H9 (cell line): ENCODE data around the gene DCAF11. TPM values are rescaled to one million over a fixed set of nuclear protein-coding genes. Genes with fewer than 3 reads are reported as not detected.

Experiments used
- DNase-seq: peaks from one replicate; pipeline ENCODE4 v3.0.0-alpha.2; 2017
- H2AFZ ChIP-seq: one replicate; pipeline ENCODE4 v1.6.1; 2013; ENCODE audit warnings: mild to moderate bottlenecking, low read length, control low read depth, moderate library complexity
- H2AK5ac ChIP-seq: 2 replicates; pipeline ENCODE4 v1.6.1; 2013; ENCODE audit warnings: low read length, control low read depth, mixed read lengths; ENCODE audit not compliant: insufficient read length
- H2BK120ac ChIP-seq: one replicate; pipeline ENCODE4 v1.6.1; 2013; ENCODE audit warnings: low read depth, mild to moderate bottlenecking, low read length, control low read depth, inconsistent platforms; ENCODE audit not compliant: poor library complexity, severe bottlenecking
- H2BK12ac ChIP-seq: 2 replicates; pipeline ENCODE4 v1.6.1; 2013; ENCODE audit warnings: low read length, control low read depth, mixed read lengths, low read depth; ENCODE audit not compliant: insufficient read length
- H2BK15ac ChIP-seq: 2 replicates; pipeline ENCODE4 v1.6.1; 2013; ENCODE audit warnings: low read depth, low read length, control low read depth
- H2BK20ac ChIP-seq: one replicate; pipeline ENCODE4 v1.6.1; 2013; ENCODE audit warnings: low read depth, mild to moderate bottlenecking, low read length, control low read depth, inconsistent platforms; ENCODE audit not compliant: poor library complexity, severe bottlenecking
- H2BK5ac ChIP-seq: 2 replicates; pipeline ENCODE4 v1.6.1; 2013; ENCODE audit warnings: low read length, control low read depth, mixed read lengths; ENCODE audit not compliant: insufficient read length
- H3K14ac ChIP-seq: 2 replicates; pipeline ENCODE4 v1.6.1; 2013; ENCODE audit warnings: low read length, control low read depth; ENCODE audit not compliant: insufficient read depth
- H3K18ac ChIP-seq: 2 replicates; pipeline ENCODE4 v1.6.1; 2013; ENCODE audit warnings: low read depth, mild to moderate bottlenecking, mixed read lengths, low read length, control low read depth; ENCODE audit not compliant: insufficient read length
- H3K23ac ChIP-seq: 2 replicates; pipeline ENCODE4 v1.6.1; 2013; ENCODE audit warnings: low read length, control low read depth, mixed read lengths, low read depth; ENCODE audit not compliant: insufficient read length
- H3K23me2 ChIP-seq: 2 replicates; pipeline ENCODE4 v1.6.1; 2013; ENCODE audit warnings: low read depth, mild to moderate bottlenecking, mixed read lengths, low read length, control low read depth; ENCODE audit not compliant: insufficient read length, poor library complexity, severe bottlenecking
- H3K27ac ChIP-seq: 2 replicates; pipeline ENCODE4 v1.5.1; 2013; ENCODE audit warnings: low read length, control low read depth, mixed read lengths, low read depth; ENCODE audit not compliant: insufficient read length
- H3K27me3 ChIP-seq: 2 replicates; pipeline ENCODE4 v1.6.1; 2013; ENCODE audit warnings: low read length, control low read depth, inconsistent platforms; ENCODE audit not compliant: insufficient read depth
- H3K4ac ChIP-seq: 2 replicates; pipeline ENCODE4 v1.6.1; 2013; ENCODE audit warnings: low read depth, mild to moderate bottlenecking, control low read depth, inconsistent platforms, low read length, moderate library complexity
- H3K4me1 ChIP-seq: 2 replicates; pipeline ENCODE4 v1.6.1; 2013; ENCODE audit warnings: low read length, control low read depth, inconsistent platforms; ENCODE audit not compliant: insufficient read depth
- H3K4me2 ChIP-seq: 2 replicates; pipeline ENCODE4 v1.6.1; 2013; ENCODE audit warnings: low read length, control low read depth, mixed read lengths; ENCODE audit not compliant: insufficient read length, insufficient read depth
- H3K56ac ChIP-seq: 2 replicates; pipeline ENCODE4 v1.6.1; 2013; ENCODE audit warnings: low read depth, mild to moderate bottlenecking, mixed read lengths, low read length, control low read depth; ENCODE audit not compliant: insufficient read length
- H3K79me1 ChIP-seq: 2 replicates; pipeline ENCODE4 v1.6.1; 2013; ENCODE audit warnings: low read depth, mild to moderate bottlenecking, moderate library complexity, low read length, control low read depth, inconsistent platforms; ENCODE audit not compliant: insufficient read depth, poor library complexity, severe bottlenecking
- H3K79me2 ChIP-seq: 2 replicates; pipeline ENCODE4 v1.6.1; 2013; ENCODE audit warnings: low read length, control low read depth, inconsistent platforms; ENCODE audit not compliant: insufficient read depth
- H3K9ac ChIP-seq: 2 replicates; pipeline ENCODE4 v1.6.1; 2013; ENCODE audit warnings: low read length, control low read depth, mixed read lengths; ENCODE audit not compliant: insufficient read length; ENCODE audit errors: extremely low read depth
- H3K9me3 ChIP-seq: one replicate; pipeline ENCODE4 v1.6.1; 2013; ENCODE audit warnings: low read depth, low read length, inconsistent platforms; ENCODE audit not compliant: control insufficient read depth
- H3T11ph ChIP-seq: one replicate; pipeline ENCODE4 v1.6.1; 2013; ENCODE audit warnings: mild to moderate bottlenecking, low read length, control low read depth, inconsistent platforms
- H4K20me1 ChIP-seq: one replicate; pipeline ENCODE4 v1.6.1; 2013; ENCODE audit not compliant: control insufficient read depth, insufficient read length, insufficient read depth
- H4K5ac ChIP-seq: 2 replicates; pipeline ENCODE4 v1.6.1; 2013; ENCODE audit warnings: low read depth, mild to moderate bottlenecking, mixed read lengths, low read length, control low read depth; ENCODE audit not compliant: insufficient read length
- H4K8ac ChIP-seq: replicated peaks from 2 replicates; pipeline ENCODE4 v1.6.1; 2013; ENCODE audit warnings: low read length, control low read depth, mixed read lengths, low read depth; ENCODE audit not compliant: insufficient read length
- H4K91ac ChIP-seq: 2 replicates; pipeline ENCODE4 v1.6.1; 2013; ENCODE audit warnings: low read depth, mild to moderate bottlenecking, moderate library complexity, mixed read lengths, low read length, control low read depth; ENCODE audit not compliant: insufficient read length
- H3K27ac Mint-ChIP-seq, 3 experiments: 2 replicates in 2 of 3; 3 replicates in 1 of 3; pipeline ENCODE4 v1.8.0; 2020 to 2021; ENCODE audit warnings: mixed read lengths in 3 of 3, mild to moderate bottlenecking in 1 of 3, moderate library complexity in 1 of 3
- H3K27me3 Mint-ChIP-seq: 2 replicates; pipeline ENCODE4 v1.8.0; 2021; ENCODE audit warnings: low read depth, mild to moderate bottlenecking, moderate library complexity, mixed read lengths
- H3K36me3 Mint-ChIP-seq, 3 experiments: 2 replicates in 2 of 3; 3 replicates in 1 of 3; pipeline ENCODE4 v1.8.0; 2020 to 2021; ENCODE audit warnings: low read depth in 3 of 3, mixed read lengths in 3 of 3; ENCODE audit not compliant: insufficient read depth in 1 of 3
- H3K4me1 Mint-ChIP-seq, 2 experiments: 2 replicates each; pipeline ENCODE4 v1.8.0; 2020; ENCODE audit warnings: mixed read lengths in 2 of 2
- H3K4me3 Mint-ChIP-seq, 2 experiments: 2 replicates in 1 of 2; 3 replicates in 1 of 2; pipeline ENCODE4 v1.8.0; 2020 to 2021; ENCODE audit warnings: mild to moderate bottlenecking in 2 of 2, mixed read lengths in 2 of 2, moderate library complexity in 1 of 2
- H3K9me3 Mint-ChIP-seq, 2 experiments: 2 replicates in 1 of 2; 3 replicates in 1 of 2; pipeline ENCODE4 v1.8.0; 2020; ENCODE audit warnings: mild to moderate bottlenecking in 2 of 2, mixed read lengths in 2 of 2, moderate library complexity in 1 of 2
- CTCF ChIP-seq: fragments of 200-600 bp; sonication (generic); conservative IDR thresholded peaks from 3 replicates; pipeline ENCODE4 v1.8.0; 2021; ENCODE audit warnings: antibody characterized with exemption, mild to moderate bottlenecking
- WGBS: extraction: QIAGEN DNeasy Blood & Tissue Kit; methylation state at CpG from one replicate; pipeline ENCODE4 v1.1.7; 2013; ENCODE audit warnings: missing lambda C conversion rate, low lambda C conversion rate, mixed read lengths; ENCODE audit not compliant: insufficient read length; ENCODE audit errors: extremely low coverage; 5-methylcytosine and 5-hydroxymethylcytosine counted together
- total RNA-seq: library from RNA; stranded (reverse); gene quantifications from 2 replicates; pipeline ENCODE4 v1.2.1, GENCODE V29; 2021

DCAF11 gene
- total RNA-seq, 1 experiment from 2014 or later, result 73.4 TPM

- Histone ChIP-seq H2BK15ac (no peak overlapping the region), H4K91ac (no peak overlapping the region), H3K79me1 (no peaks in the 10 kb centered on the region), H3K4me1 (no peaks in the 10 kb centered on the region), H2BK20ac (no peak overlapping the region), H3K79me2 (no peaks in the 10 kb centered on the region), H3K23ac (no peak overlapping the region), H3K18ac (no peak overlapping the region), H4K8ac (no peak overlapping the region), H2BK5ac (no peak overlapping the region), H4K20me1 (no peaks in the 10 kb centered on the region), H3K27ac (no peak overlapping the region), H2AFZ (no peak overlapping the region), H3K27me3 (no peaks in the 10 kb centered on the region), H3K14ac (no peak overlapping the region), H3K56ac (no peak overlapping the region), H2BK120ac (no peak overlapping the region), H4K5ac (no peak overlapping the region), H3K9me3 (no peaks in the 10 kb centered on the region), H3K9ac (no peak overlapping the region), H3K4ac (no peak overlapping the region), H3T11ph (no peak overlapping the region), H2BK12ac (no peak overlapping the region), H2AK5ac (no peak overlapping the region), H3K23me2 (no peaks in the 10 kb centered on the region), H3K4me2 (no peak overlapping the region)
- no peak for TF ChIP-seq CTCF
- Mint-ChIP-seq H3K9me3 (no peaks in the 10 kb centered on the region), H3K36me3 (peaks cover 49 to 78% (median 65%) of the 10 kb centered on the region in 3 experiments), H3K27me3 (no peaks in the 10 kb centered on the region), H3K4me3 (no peak overlapping the region), H3K27ac (no peak overlapping the region), H3K4me1 (no peaks in the 10 kb centered on the region)
- WGBS, result no CpG with 5 or more reads among the region's 10 CpGs
- no peak for DNase-seq
Measured at GRCh38 chr14:24155100-24155499, 40.5 kb downstream of the DCAF11 start.
